ENCODE measurements around the gene CFC1B. TPM values are rescaled to one million over a fixed set of nuclear protein-coding genes. Genes with fewer than 3 reads are reported as not detected.

CFC1B gene
- total RNA-seq, 4 donors from 2014 or later: not detected

Small RNA genes within 50 kb of the gene (small RNA-seq; reads per million reads assigned to genes)
- gene RF00017: not detected
- not detected for gene RNU6-473P

Other genes starting within 250 kb of the CFC1B start
- 100 to 1,000 TPM in 1 of 4 donors, 10 to 100 TPM in 3; 72.6 to 207 (median 93.3) TPM for gene IMP4, start 178.3 kb upstream of the CFC1B start, total RNA-seq
- gene PTPN18, start 165.2 kb upstream of the CFC1B start, total RNA-seq: 10 to 100 TPM; 39.8 to 72.6 (median 54.8) TPM
- not detected for gene POTEI, start 11.9 kb upstream of the CFC1B start, total RNA-seq
- not detected for gene CFC1, start 78.4 kb downstream of the CFC1B start, total RNA-seq
- not detected for gene POTEJ, start 90.2 kb downstream of the CFC1B start, total RNA-seq
- gene GPR148, start 207.8 kb downstream of the CFC1B start, total RNA-seq: not detected
- not detected for gene AMER3, start 234.3 kb downstream of the CFC1B start, total RNA-seq